C4-2B (cell line): Measurements from ENCODE around the gene UHRF2.
A peak's percentile ranks its signal among the peaks of the same experiment; 100 is the strongest.
"Not testable (repeated sequence)": the region's sequence is repeated elsewhere in the genome, so short reads cannot be mapped to it uniquely, and the experiment has no call there.

Experiments used
- H3K27ac ChIP-seq: fragments of 450-650 bp; 2 replicates; pipeline ENCODE4 v1.5.1; 2017
- ZFX ChIP-seq: fragments of 450-650 bp; IDR thresholded peaks from 2 replicates; pipeline ENCODE4 v1.6.1; 2017
- TF ChIP-seq, protein P1 (sequence below): fragments of 450-650 bp; conservative IDR thresholded peaks from 2 replicates; pipeline ENCODE4 v1.5.1; 2017; ENCODE audit warnings: mild to moderate bottlenecking

The UHRF2 gene, protein sequence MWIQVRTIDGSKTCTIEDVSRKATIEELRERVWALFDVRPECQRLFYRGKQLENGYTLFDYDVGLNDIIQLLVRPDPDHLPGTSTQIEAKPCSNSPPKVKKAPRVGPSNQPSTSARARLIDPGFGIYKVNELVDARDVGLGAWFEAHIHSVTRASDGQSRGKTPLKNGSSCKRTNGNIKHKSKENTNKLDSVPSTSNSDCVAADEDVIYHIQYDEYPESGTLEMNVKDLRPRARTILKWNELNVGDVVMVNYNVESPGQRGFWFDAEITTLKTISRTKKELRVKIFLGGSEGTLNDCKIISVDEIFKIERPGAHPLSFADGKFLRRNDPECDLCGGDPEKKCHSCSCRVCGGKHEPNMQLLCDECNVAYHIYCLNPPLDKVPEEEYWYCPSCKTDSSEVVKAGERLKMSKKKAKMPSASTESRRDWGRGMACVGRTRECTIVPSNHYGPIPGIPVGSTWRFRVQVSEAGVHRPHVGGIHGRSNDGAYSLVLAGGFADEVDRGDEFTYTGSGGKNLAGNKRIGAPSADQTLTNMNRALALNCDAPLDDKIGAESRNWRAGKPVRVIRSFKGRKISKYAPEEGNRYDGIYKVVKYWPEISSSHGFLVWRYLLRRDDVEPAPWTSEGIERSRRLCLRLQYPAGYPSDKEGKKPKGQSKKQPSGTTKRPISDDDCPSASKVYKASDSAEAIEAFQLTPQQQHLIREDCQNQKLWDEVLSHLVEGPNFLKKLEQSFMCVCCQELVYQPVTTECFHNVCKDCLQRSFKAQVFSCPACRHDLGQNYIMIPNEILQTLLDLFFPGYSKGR

DNA sequence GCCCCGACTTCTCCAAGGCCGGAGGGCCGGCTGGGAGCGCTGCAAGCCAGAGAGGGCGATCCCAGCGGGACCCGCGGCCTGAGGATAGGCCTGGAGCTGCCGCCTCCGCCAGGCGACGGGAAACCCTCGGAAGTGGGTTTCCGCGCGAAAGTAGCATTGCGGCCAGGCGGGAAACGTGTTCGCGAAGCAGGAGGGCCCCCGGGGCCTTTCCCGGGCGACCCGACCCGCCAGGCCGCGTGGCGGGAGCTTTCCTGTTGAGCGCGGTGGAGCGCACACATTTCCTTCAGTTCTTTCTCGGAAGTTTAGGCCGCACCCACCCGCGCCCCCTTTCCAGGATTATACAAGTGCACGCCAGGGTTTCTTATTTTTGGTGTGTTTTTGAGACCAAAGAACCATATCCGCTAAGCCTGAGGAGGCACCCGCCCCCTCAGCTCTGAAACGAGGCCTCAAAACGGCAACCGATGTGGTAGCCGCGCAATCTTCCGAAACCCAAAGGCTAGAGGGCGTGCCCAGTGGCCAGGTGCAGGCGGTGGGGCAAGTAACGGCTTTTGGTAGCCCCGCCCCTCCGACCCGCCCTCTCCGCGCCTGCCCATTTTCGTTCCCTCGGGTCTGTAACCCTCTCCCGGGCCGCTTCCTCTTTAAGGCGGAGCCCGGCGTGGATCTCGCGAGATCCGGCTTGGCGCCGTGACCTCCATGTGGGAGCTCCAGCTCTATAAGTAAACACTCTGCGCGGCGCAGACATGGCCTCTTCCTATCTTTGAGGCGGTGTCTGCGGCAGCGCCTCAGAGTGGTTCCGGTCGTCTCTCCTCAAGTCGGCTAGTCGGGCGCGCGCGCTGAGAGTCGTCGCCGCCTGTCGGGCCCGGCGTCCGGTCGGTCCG, at the start of gene UHRF2:
Gene UHRF2 (plus strand): TSS at position 713 of the 878 bp plus-strand sequence. CDS start 292 bp downstream, outside the sequence.
- H3K27ac ChIP-seq, result peak within 1 kb of the TSS; percentile 84
- no peak for TF ChIP-seq ZFX
- TF ChIP-seq, protein P1, sequence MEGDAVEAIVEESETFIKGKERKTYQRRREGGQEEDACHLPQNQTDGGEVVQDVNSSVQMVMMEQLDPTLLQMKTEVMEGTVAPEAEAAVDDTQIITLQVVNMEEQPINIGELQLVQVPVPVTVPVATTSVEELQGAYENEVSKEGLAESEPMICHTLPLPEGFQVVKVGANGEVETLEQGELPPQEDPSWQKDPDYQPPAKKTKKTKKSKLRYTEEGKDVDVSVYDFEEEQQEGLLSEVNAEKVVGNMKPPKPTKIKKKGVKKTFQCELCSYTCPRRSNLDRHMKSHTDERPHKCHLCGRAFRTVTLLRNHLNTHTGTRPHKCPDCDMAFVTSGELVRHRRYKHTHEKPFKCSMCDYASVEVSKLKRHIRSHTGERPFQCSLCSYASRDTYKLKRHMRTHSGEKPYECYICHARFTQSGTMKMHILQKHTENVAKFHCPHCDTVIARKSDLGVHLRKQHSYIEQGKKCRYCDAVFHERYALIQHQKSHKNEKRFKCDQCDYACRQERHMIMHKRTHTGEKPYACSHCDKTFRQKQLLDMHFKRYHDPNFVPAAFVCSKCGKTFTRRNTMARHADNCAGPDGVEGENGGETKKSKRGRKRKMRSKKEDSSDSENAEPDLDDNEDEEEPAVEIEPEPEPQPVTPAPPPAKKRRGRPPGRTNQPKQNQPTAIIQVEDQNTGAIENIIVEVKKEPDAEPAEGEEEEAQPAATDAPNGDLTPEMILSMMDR, result no peak

DNA sequence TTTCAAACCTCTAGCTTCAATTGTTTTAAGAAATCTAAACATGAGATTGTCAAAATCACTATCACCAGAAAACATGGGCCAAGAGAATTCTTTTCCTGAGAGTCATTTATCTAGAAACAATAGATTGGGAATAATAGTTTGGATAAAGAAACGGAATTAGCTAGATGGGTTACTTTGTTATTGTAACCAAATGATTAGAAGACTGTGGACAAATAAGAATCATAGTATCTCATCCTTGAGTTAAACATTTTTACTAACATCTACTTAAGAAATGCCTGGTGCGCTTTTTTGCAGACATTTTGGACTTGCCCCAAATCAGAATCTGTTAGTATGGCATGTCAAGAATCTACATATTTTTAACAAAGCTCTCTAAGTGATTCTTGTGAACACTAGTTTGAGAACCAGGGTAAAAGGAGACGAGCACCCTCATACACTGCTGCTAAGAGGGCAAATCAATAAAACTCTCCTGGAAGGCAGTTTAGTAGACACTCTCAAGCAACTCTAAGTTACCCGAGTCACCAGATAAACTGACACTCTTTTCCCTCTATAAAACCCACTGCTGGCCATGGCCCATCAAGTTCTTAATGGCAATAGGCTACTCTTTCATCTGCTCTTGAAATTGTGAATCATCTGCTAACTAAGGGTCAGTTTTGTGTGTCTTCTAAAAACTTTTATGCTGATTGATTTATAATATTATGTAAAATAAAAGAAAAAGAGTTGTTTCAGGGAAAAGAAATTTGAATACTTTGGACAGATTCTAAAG, 45.7 kb upstream of the UHRF2 start:
- no peak overlapping the region for H3K27ac ChIP-seq
- no peak for TF ChIP-seq ZFX
- TF ChIP-seq, protein P1, result no peak

DNA sequence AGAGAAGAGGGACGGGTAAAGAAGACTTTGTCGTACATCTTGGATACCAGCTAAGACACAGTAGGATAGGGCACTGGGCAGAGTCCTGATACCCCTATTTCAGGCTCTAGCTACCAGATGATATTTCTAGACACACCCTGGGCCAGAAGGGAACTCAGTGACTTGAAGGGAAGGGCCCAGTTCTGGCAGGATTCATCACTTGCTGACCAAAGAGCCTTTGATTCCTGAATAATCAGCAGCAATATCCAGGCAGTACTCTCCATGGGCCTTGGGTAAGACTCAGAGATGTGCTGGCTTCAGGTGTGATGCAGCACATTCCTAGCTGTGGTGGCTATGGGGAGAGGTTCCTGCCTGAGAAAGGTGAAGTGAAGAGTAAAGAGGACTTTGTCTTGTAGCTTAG, 44.2 kb upstream of the UHRF2 start:
- TF ChIP-seq, protein P1, result no peak
- TF ChIP-seq ZFX, result no peak
- H3K27ac ChIP-seq, result no peak overlapping the region

DNA sequence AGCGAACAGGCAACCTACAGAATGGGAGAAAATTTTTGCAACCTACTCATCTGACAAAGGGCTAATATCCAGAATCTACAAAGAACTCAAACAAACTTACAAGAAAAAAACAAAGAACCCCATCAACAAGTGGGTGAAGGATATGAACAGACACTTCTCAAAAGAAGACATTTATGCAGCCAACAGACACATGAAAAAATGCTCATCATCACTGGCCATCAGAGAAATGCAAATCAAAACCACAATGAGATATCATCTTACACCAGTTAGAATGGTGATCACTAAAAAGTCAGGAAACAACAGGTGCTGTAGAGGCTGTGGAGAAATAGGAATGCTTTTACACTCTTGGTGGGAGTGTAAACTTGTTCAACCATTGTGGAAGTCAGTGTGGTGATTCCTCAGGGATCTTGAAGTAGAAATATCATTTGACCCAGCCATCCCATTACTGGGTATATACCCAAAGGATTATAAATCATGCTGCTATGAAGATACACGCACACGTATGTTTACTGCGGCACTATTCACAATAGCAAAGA, 31.5 kb upstream of the UHRF2 start:
- H3K27ac ChIP-seq, result not testable (repeated sequence)

DNA sequence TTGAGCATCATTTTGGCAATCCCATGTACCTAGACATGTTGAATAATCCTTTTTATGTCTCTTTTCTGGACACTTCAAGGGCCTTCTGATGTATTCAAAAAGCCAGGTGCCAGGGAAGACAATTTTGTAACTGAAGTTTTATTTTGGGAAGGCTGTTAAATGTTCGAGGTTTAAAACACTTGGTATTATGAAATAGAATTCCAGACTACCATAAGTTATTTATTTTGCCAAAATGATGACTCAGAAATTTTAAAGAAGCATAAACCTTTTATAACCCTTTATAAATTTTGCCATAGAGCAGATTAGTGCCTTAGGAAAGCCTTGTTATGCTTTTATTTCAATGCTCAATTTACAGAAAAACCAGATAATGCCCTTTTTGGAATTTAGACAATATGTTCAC, 30.3 kb upstream of the UHRF2 start:
- TF ChIP-seq ZFX, result no peak
- TF ChIP-seq, protein P1, result no peak
- H3K27ac ChIP-seq, result no peak overlapping the region

DNA sequence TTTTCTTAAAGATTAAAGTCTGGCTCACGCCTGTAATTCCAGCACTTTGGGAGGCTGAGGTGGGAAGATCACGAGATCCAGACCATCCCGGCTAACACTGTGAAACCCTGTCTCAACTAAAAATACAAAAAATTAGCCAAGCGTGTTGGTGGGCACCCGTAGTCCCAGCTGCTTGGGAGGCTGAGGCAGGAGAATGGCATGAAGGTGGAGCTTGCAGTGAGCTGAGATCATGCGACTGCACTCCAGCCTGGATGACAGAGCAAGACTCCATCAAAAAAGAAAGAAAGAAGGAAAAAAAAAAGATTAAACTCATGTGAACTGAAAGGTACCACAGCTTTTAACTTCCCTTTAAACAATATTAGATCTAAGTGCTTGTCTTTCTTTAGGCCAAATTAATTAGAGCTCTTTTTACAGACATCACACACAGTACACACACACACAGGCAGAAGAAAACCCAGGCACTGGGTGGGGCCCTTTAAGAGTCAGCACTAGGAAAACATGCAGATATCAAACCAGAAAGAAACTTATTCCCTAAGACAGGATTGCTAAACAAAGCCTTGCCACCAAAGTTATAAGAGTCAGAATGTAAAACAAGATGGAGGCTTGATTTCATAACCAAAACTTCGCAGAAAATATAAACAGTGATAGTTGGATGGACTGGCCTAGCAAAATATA, 29.3 kb upstream of the UHRF2 start:
- H3K27ac ChIP-seq, result no peak overlapping the region
- no peak for TF ChIP-seq ZFX
- TF ChIP-seq, protein P1, result no peak
